WTC11 (cell line): ENCODE measurements around the gene SERPINA9. TPM values are rescaled to one million over a fixed set of nuclear protein-coding genes. Genes with fewer than 3 reads are reported as not detected.

Experiments
- ATAC-seq: fragments of 200-7000 bp; cut with Tn5 transposase; 2 replicates; pipeline ENCODE4 v1.10.0; 2021; ENCODE audit warnings: mild to moderate bottlenecking, moderate library complexity
- CTCF ChIA-PET: fragments of 300-600 bp; sonication (Branson Sonifier 250); formaldehyde crosslinking; loops from one replicate; lab custom pipeline; 2021; ENCODE audit warnings: antibody characterized with exemption; lab: Charles Lee
- POLR2A ChIA-PET: fragments of 350-600 bp; sonication (Branson Sonifier 250); formaldehyde crosslinking; loops from one replicate; lab custom pipeline; 2021; ENCODE audit warnings: antibody characterized with exemption; lab: Charles Lee
- DNase-seq: peaks from one replicate; pipeline ENCODE4 v3.0.0; 2021; ENCODE audit warnings: low spot score
- H3K27ac Mint-ChIP-seq: 2 replicates; pipeline ENCODE4 v1.8.0; 2021; ENCODE audit warnings: mixed read lengths
- H3K27me3 Mint-ChIP-seq: 2 replicates; pipeline ENCODE4 v1.8.0; 2021; ENCODE audit warnings: low read depth, mild to moderate bottlenecking, moderate library complexity, mixed read lengths
- H3K36me3 Mint-ChIP-seq: 2 replicates; pipeline ENCODE4 v1.8.0; 2021; ENCODE audit warnings: mixed read lengths
- H3K4me1 Mint-ChIP-seq: 2 replicates; pipeline ENCODE4 v1.8.0; 2022; ENCODE audit warnings: mixed read lengths
- H3K4me3 Mint-ChIP-seq: 2 replicates; pipeline ENCODE4 v1.8.0; 2021; ENCODE audit warnings: mild to moderate bottlenecking, moderate library complexity, mixed read lengths
- H3K9me3 Mint-ChIP-seq: 2 replicates; pipeline ENCODE4 v1.8.0; 2021; ENCODE audit warnings: mixed read lengths
- ATF6 ChIP-seq: sonication (generic); formaldehyde crosslinking; IDR thresholded peaks from 2 replicates; pipeline ENCODE4 v1.8.1; 2023; ENCODE audit warnings: mild to moderate bottlenecking, missing genetic modification reagents
- EMX1 ChIP-seq: fragments of 250-450 bp; sonication (Bioruptor Pico); IDR thresholded peaks from 2 replicates; pipeline ENCODE4 v1.8.0; 2021; ENCODE audit warnings: mild to moderate bottlenecking
- KAT7 ChIP-seq: sonication (generic); formaldehyde crosslinking; IDR thresholded peaks from 2 replicates; pipeline ENCODE4 v1.8.1; 2023; ENCODE audit warnings: missing genetic modification reagents, mild to moderate bottlenecking, borderline replicate concordance
- MAX ChIP-seq: sonication (generic); formaldehyde crosslinking; IDR thresholded peaks from 2 replicates; pipeline ENCODE4 v1.8.0; 2022; ENCODE audit warnings: mild to moderate bottlenecking, missing genetic modification reagents
- USF1 ChIP-seq: sonication (generic); formaldehyde crosslinking; IDR thresholded peaks from 2 replicates; pipeline ENCODE4 v1.8.0; 2022; ENCODE audit warnings: mild to moderate bottlenecking, missing genetic modification reagents
- USF2 ChIP-seq: sonication (generic); formaldehyde crosslinking; IDR thresholded peaks from 2 replicates; pipeline ENCODE4 v1.8.1; 2023; ENCODE audit warnings: mild to moderate bottlenecking, missing genetic modification reagents, moderate library complexity
- ZNF121 ChIP-seq: sonication (generic); formaldehyde crosslinking; IDR thresholded peaks from 2 replicates; pipeline ENCODE4 v1.8.0; 2023; ENCODE audit warnings: missing genetic modification reagents
- ZNF396 ChIP-seq: fragments of 250-450 bp; sonication (Bioruptor Pico); IDR thresholded peaks from 2 replicates; pipeline ENCODE4 v1.8.0; 2021; ENCODE audit warnings: mild to moderate bottlenecking, moderate library complexity, borderline replicate concordance
- ZNF423 ChIP-seq: fragments of 250-450 bp; sonication (Bioruptor Pico); IDR thresholded peaks from 2 replicates; pipeline ENCODE4 v2.1.2; 2022; ENCODE audit warnings: mild to moderate bottlenecking, moderate library complexity
- ZNF425 ChIP-seq: fragments of 250-450 bp; sonication (Bioruptor Pico); conservative IDR thresholded peaks from 2 replicates; pipeline ENCODE4 v1.9.0; 2021; ENCODE audit warnings: mild to moderate bottlenecking
- ZNF532 ChIP-seq: fragments of 250-450 bp; sonication (Bioruptor Pico); IDR thresholded peaks from 2 replicates; pipeline ENCODE4 v1.9.0; 2021; ENCODE audit warnings: mild to moderate bottlenecking, borderline replicate concordance
- ZNF671 ChIP-seq: fragments of 250-450 bp; sonication (Bioruptor Pico); IDR thresholded peaks from 2 replicates; pipeline ENCODE4 v1.8.0; 2021; ENCODE audit warnings: mild to moderate bottlenecking
- total RNA-seq: library from RNA; stranded (reverse); gene quantifications from 3 replicates; pipeline ENCODE4 v1.2.3, GENCODE V29; 2021

SERPINA9 gene
- total RNA-seq, 1 experiment from 2014 or later, result not detected

- TF ChIP-seq ZNF532 (no peak), USF1 (CRISPR knock-in tag) (peak; percentile 82), USF2 (CRISPR knock-in tag) (peak; percentile 85), ZNF121 (CRISPR knock-in tag) (no peak), ZNF423 (CRISPR knock-in tag) (no peak), MAX (CRISPR knock-in tag) (peak; percentile 62), ZNF425 (CRISPR knock-in tag) (no peak), ZNF396 (CRISPR knock-in tag) (no peak)
Measured at GRCh38 chr14:94485944-94486841, 10.2 kb upstream of the SERPINA9 start (continued).

GRCh38 chr14:94484481-94484880, 8.5 kb upstream of the SERPINA9 start:
- no peaks in the 10 kb centered on the region for H3K36me3 Mint-ChIP-seq
- no peak overlapping the region for H3K27ac Mint-ChIP-seq
- no peaks in the 10 kb centered on the region for H3K27me3 Mint-ChIP-seq
- ATAC-seq, result no peak
- DNase-seq, result no peak
- no peak overlapping the region for H3K4me3 Mint-ChIP-seq
- ChIA-PET CTCF (interaction anchor here (1.0 to 4.4 kb wide), 5 partner anchors 15 to 65 kb away, joined by 3 to 264 read pairs (median 74); no protein-coding TSS in a partner anchor), POLR2A (no interaction called here)
- peaks cover 19% of the 10 kb centered on the region for H3K4me1 Mint-ChIP-seq
- H3K9me3 Mint-ChIP-seq, result peaks cover 3% of the 10 kb centered on the region; the same call in 1 of the 2 replicates
- TF ChIP-seq ZNF671 (CRISPR knock-in tag), result no peak
- no peak for TF ChIP-seq KAT7 (CRISPR knock-in tag)
- TF ChIP-seq EMX1, result no peak
- no peak for TF ChIP-seq ATF6 (CRISPR knock-in tag)
- TF ChIP-seq, all 79 proteins: peak for 0
